ENCODE measurements around the gene PRDM16. TPM values are rescaled to one million over a fixed set of nuclear protein-coding genes. Genes with fewer than 3 reads are reported as not detected.

The PRDM16 gene
- total and polyA plus RNA-seq, 2 of the 13 experiments (the other 11 are each of a cell fraction or from before 2014, with no cell fraction given) = 0.15 to 0.81 TPM

GRCh38 chr1:3460672-3461131 is 391.7 kb downstream of the PRDM16 start (continued):
- TF ChIP-seq IKZF4 (CRISPR knock-in tag; IDR thresholded peaks at IDR 0.05; ENCODE audit: borderline replicate concordance, low read depth, not compliant biosample characterization) (no peak), MYPOP (CRISPR knock-in tag; IDR thresholded peaks at IDR 0.05) (no peak), ZNF709 (CRISPR knock-in tag; IDR thresholded peaks at IDR 0.05) (no peak), TBL1XR1 (IDR thresholded peaks at IDR 0.05; ENCODE audit: borderline replicate concordance, low read length, partially characterized antibody) (no peak), SALL2 (CRISPR knock-in tag; IDR thresholded peaks at IDR 0.05) (no peak), ZNF431 (CRISPR knock-in tag; IDR thresholded peaks at IDR 0.05; ENCODE audit: borderline replicate concordance, low read depth) (no peak), E2F2 (CRISPR knock-in tag; IDR thresholded peaks at IDR 0.05; ENCODE audit: borderline replicate concordance) (no peak), ZNF891 (CRISPR knock-in tag; IDR thresholded peaks at IDR 0.05) (no peak), ZNF280B (CRISPR knock-in tag; IDR thresholded peaks at IDR 0.05; ENCODE audit: borderline replicate concordance) (no peak; the same call in 1 of the 2 replicates), KAT7 (CRISPR knock-in tag; IDR thresholded peaks at IDR 0.05; ENCODE audit: borderline replicate concordance) (0 out of 2 replicates have a peak, but pooled peaks have one; percentile 12), ZNF354B (CRISPR knock-in tag; IDR thresholded peaks at IDR 0.05) (no peak), ZNF326 (CRISPR knock-in tag; IDR thresholded peaks at IDR 0.05; ENCODE audit: borderline replicate concordance) (no peak), DNMT3B (CRISPR knock-in tag; conservative IDR thresholded peaks at IDR 0.05) (no peak), HOXA5 (CRISPR knock-in tag; IDR thresholded peaks at IDR 0.05) (no peak), RXRB (CRISPR knock-in tag; IDR thresholded peaks at IDR 0.05; ENCODE audit: borderline replicate concordance) (peak; percentile 64; the same call in 1 of the 2 replicates), ZNF136 (CRISPR knock-in tag; IDR thresholded peaks at IDR 0.05; ENCODE audit: low read depth) (no peak), JUN (CRISPR knock-in tag; IDR thresholded peaks at IDR 0.05) (no peak), RFX1 (IDR thresholded peaks at IDR 0.05) (no peak), SCMH1 (CRISPR knock-in tag; IDR thresholded peaks at IDR 0.05; ENCODE audit: borderline replicate concordance) (no peak), SKI (IDR thresholded peaks at IDR 0.05; ENCODE audit: partially characterized antibody) (peak; percentile 78)
- TF ChIP-seq, protein P1, sequence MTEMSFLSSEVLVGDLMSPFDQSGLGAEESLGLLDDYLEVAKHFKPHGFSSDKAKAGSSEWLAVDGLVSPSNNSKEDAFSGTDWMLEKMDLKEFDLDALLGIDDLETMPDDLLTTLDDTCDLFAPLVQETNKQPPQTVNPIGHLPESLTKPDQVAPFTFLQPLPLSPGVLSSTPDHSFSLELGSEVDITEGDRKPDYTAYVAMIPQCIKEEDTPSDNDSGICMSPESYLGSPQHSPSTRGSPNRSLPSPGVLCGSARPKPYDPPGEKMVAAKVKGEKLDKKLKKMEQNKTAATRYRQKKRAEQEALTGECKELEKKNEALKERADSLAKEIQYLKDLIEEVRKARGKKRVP (CRISPR knock-in tag; IDR thresholded peaks at IDR 0.05) = no peak
- TF ChIP-seq, protein P2, sequence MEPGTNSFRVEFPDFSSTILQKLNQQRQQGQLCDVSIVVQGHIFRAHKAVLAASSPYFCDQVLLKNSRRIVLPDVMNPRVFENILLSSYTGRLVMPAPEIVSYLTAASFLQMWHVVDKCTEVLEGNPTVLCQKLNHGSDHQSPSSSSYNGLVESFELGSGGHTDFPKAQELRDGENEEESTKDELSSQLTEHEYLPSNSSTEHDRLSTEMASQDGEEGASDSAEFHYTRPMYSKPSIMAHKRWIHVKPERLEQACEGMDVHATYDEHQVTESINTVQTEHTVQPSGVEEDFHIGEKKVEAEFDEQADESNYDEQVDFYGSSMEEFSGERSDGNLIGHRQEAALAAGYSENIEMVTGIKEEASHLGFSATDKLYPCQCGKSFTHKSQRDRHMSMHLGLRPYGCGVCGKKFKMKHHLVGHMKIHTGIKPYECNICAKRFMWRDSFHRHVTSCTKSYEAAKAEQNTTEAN (CRISPR knock-in tag; conservative IDR thresholded peaks at IDR 0.05) = 0 out of 2 replicates have a peak, but pooled peaks have one; percentile 6
- TF ChIP-seq, protein P3, sequence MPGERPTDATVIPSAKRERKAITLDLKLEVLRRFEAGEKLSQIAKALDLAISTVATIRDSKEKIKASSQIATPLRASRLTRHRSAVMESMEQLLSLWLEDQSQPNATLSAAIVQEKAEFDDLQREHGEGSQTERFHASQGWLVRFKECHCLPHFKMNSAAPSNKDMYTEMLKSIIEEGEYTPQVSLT (CRISPR knock-in tag; IDR thresholded peaks at IDR 0.05; ENCODE audit: borderline replicate concordance, low read depth) = no peak
